A549 (cell line): Measurements from ENCODE around the gene NEK1.

Experiments
- CEBPB ChIP-seq, 2 experiments: fragments of >200 bp in 1 of 2; sonication (Bioruptor Twin) in 1 of 2; formaldehyde crosslinking in 1 of 2; IDR thresholded peaks; 2 replicates each; pipeline ENCODE4 v1.6.1; 2012 to 2016
- TF ChIP-seq, protein P1 (sequence below): fragments of 150-350 bp; IDR thresholded peaks from 2 replicates; pipeline ENCODE4 v1.6.1; 2014; ENCODE audit warnings: low read depth, mild to moderate bottlenecking, low read length

GRCh38 chr4:169485791-169486742, 126.3 kb downstream of the NEK1 start:
- no peak for TF ChIP-seq CEBPB (IDR thresholded peaks at IDR 0.05)
- TF ChIP-seq, protein P1, sequence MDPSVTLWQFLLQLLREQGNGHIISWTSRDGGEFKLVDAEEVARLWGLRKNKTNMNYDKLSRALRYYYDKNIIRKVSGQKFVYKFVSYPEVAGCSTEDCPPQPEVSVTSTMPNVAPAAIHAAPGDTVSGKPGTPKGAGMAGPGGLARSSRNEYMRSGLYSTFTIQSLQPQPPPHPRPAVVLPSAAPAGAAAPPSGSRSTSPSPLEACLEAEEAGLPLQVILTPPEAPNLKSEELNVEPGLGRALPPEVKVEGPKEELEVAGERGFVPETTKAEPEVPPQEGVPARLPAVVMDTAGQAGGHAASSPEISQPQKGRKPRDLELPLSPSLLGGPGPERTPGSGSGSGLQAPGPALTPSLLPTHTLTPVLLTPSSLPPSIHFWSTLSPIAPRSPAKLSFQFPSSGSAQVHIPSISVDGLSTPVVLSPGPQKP, result no peak
